ENCODE measurements around the gene BEGAIN. TPM values are rescaled to one million over a fixed set of nuclear protein-coding genes. Genes with fewer than 3 reads are reported as not detected.
A peak's percentile ranks its signal among the peaks of the same experiment; 100 is the strongest.

Gene BEGAIN
- total and polyA plus RNA-seq, 9 of the 15 experiments (the other 6 are each of a cell fraction or from before 2014, with no cell fraction given) = 0.07 to 0.68 (median 0.55) TPM; not detected in 3

DNA sequence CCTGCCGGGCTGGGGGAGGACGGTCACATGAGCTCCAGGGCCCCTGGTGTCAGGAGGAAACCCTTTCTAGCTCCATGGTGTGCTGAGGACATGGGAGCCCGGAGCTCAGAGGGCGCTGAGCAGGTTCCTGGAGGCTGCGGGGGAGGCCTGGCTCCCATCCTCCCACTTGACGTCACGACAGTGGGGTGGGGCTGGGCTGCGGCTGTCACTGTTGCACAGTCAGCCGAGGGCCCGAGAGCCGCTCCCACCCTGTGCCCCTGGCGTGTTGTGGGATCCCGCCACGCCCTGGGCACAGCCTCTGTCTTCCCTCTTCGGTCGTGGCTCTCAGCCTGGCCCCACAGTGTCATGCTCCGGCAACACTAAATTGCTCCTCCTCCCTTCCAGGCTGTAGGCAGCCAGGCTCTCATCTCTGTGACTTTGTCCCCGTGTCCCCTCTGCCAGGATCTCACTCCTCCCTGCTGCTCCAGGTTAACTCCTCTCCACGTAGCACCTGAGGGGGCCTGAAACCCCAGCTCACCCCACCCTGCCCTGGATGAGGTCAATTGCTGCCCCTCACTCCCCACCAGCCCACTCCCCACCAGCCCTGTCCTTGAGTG, 33.0 kb downstream of the BEGAIN start:
- intact Hi-C loops (cut with micrococcal nuclease) = no loop called here
- H3K9me3 ChIP-seq (replicated peaks; ENCODE audit: control insufficient read depth, insufficient read depth, low read depth, low read length) = no peaks in the 10 kb centered on the region
- no peaks in the 10 kb centered on the region; the same call in 1 of the 2 replicates for H4K20me1 ChIP-seq (replicated peaks; ENCODE audit: control insufficient read depth, insufficient read depth, low read length)
- ChIA-PET CTCF (ENCODE audit: low intra/inter-chr PET ratio) (no interaction called here), POLR2A (interaction anchor here (0.5 to 0.6 kb wide), 5 partner anchors 144 to 1735 kb away, joined by 3 to 5 read pairs (median 3); no protein-coding TSS in a partner anchor)
- peak; percentile 68 to 84 (median 78) for DNase-seq (ENCODE audit: extremely low read depth in 1 of 4, low spot score in 3 of 4)
- ATAC-seq = peak; percentile 86
- peaks cover 5 to 53% of the 10 kb centered on the region in 2 experiments for H3K4me1 ChIP-seq (replicated peaks in 1 of 2; ENCODE audit: control insufficient read depth in 2 of 2, insufficient read depth in 2 of 2, low read length in 2 of 2)
- no peaks in the 10 kb centered on the region for H3K36me3 ChIP-seq (ENCODE audit: control insufficient read depth, insufficient read depth, low read length)
- WGBS (ENCODE audit: insufficient coverage, low coverage, missing lambda C conversion rate) = under 1% methylated on average over 16 of the region's 19 CpGs
- BruUV-seq (replicated peaks) = no TSS peak
- no peak for FAIRE-seq
- no peak overlapping the region for H3K27ac ChIP-seq (ENCODE audit: extremely low read depth, low read depth, low read length)
- no peaks in the 10 kb centered on the region for H3K9me1 ChIP-seq (ENCODE audit: control insufficient read depth, insufficient read depth, low read length)
- no peaks in the 10 kb centered on the region for H3K79me2 ChIP-seq (ENCODE audit: control insufficient read depth, insufficient read depth, low read length)
- H2AFZ ChIP-seq (ENCODE audit: low read depth, low read length) = peak overlapping the region; percentile 79; the same call in 1 of the 2 replicates
- peak overlapping the region; percentile 55 for H3K4me2 ChIP-seq (ENCODE audit: insufficient read depth, low read length)
- in situ Hi-C loops (cut with MboI) = no loop called here
- H3K27me3 ChIP-seq (ENCODE audit: control insufficient read depth in 2 of 2, insufficient read depth in 2 of 2, low read length in 2 of 2) = peaks cover under 1 to 21% of the 10 kb centered on the region in 2 experiments; a peak in 4 of 5 replicates
- no peak overlapping the region for H3K4me3 ChIP-seq
- peak overlapping the region in 1 of 2 experiments; percentile 81; a peak in 2 of 4 replicates for H3K9ac ChIP-seq (ENCODE audit: insufficient read depth in 1 of 2, low read depth in 2 of 2, low read length in 2 of 2)
- peak; percentile 74 for TF ChIP-seq EGR1 (conservative IDR thresholded peaks at IDR 0.05)
- no peak for TF ChIP-seq ZNF586 (CRISPR knock-in tag; conservative IDR thresholded peaks at IDR 0.05)
- TF ChIP-seq SIN3A (IDR thresholded peaks at IDR 0.05; ENCODE audit: borderline replicate concordance in 2 of 2, control insufficient read depth in 1 of 2, low read depth in 2 of 2, low read length in 2 of 2) = no peak
- no peak for TF ChIP-seq SIN3B (IDR thresholded peaks at IDR 0.05; ENCODE audit: low read depth)
- TF ChIP-seq ZNF133 (CRISPR knock-in tag; IDR thresholded peaks at IDR 0.05) = no peak
- TF ChIP-seq NR4A1 (CRISPR knock-in tag; IDR thresholded peaks at IDR 0.05) = no peak
- no peak for TF ChIP-seq NR4A1 (tag; IDR thresholded peaks at IDR 0.05)
- 0 out of 2 replicates have a peak, but pooled peaks have one; percentile 21 for TF ChIP-seq TFAP4 (CRISPR knock-in tag; IDR thresholded peaks at IDR 0.05; ENCODE audit: borderline replicate concordance)
- TF ChIP-seq, protein P1, sequence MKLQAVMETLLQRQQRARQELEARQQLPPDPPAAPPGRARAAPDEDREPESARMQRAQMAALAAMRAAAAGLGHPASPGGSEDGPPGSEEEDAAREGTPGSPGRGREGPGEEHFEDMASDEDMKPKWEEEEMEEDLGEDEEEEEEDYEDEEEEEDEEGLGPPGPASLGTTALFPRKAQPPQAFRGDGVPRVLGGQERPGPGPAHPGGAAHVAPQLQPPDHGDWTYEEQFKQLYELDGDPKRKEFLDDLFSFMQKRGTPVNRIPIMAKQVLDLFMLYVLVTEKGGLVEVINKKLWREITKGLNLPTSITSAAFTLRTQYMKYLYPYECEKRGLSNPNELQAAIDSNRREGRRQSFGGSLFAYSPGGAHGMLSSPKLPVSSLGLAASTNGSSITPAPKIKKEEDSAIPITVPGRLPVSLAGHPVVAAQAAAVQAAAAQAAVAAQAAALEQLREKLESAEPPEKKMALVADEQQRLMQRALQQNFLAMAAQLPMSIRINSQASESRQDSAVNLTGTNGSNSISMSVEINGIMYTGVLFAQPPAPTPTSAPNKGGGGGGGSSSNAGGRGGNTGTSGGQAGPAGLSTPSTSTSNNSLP (IDR thresholded peaks at IDR 0.05; ENCODE audit: borderline replicate concordance, low read depth, low read length) = no peak
- TF ChIP-seq SRF (CRISPR knock-in tag; IDR thresholded peaks at IDR 0.05) = no peak
- peak; percentile 41 to 55; a peak in 3 of 4 replicates for TF ChIP-seq NRF1 (conservative IDR thresholded peaks at IDR 0.05 in 1 of 2, IDR thresholded peaks at IDR 0.05 in 1 of 2)
- peak; percentile 20; the same call in 1 of the 2 replicates for TF ChIP-seq PHF8 (IDR thresholded peaks at IDR 0.05; ENCODE audit: borderline replicate concordance, low read length)
- peak; percentile 72 for TF ChIP-seq ZNF263 (CRISPR knock-in tag; IDR thresholded peaks at IDR 0.05; ENCODE audit: borderline replicate concordance)
- TF ChIP-seq, protein P2, sequence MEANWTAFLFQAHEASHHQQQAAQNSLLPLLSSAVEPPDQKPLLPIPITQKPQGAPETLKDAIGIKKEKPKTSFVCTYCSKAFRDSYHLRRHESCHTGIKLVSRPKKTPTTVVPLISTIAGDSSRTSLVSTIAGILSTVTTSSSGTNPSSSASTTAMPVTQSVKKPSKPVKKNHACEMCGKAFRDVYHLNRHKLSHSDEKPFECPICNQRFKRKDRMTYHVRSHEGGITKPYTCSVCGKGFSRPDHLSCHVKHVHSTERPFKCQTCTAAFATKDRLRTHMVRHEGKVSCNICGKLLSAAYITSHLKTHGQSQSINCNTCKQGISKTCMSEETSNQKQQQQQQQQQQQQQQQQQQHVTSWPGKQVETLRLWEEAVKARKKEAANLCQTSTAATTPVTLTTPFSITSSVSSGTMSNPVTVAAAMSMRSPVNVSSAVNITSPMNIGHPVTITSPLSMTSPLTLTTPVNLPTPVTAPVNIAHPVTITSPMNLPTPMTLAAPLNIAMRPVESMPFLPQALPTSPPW (CRISPR knock-in tag; IDR thresholded peaks at IDR 0.05) = peak; percentile 57
- no peak for TF ChIP-seq ELF4 (CRISPR knock-in tag; IDR thresholded peaks at IDR 0.05)
- TF ChIP-seq RBBP5 (IDR thresholded peaks at IDR 0.05; ENCODE audit: borderline replicate concordance, insufficient read depth, low read length, poor library complexity, severe bottlenecking) = no peak
- TF ChIP-seq ATF7 (IDR thresholded peaks at IDR 0.05) = peak; percentile 57; the same call in 1 of the 2 replicates
- peak; percentile 28; the same call in 1 of the 2 replicates for TF ChIP-seq MTA3 (IDR thresholded peaks at IDR 0.05; ENCODE audit: borderline replicate concordance)

All from K562 (cell line).